HuH-7 (cell line): ENCODE data around the gene IRF1.
A peak's percentile ranks its signal among the peaks of the same experiment; 100 is the strongest.

ENCODE experiments used
- DNase-seq: peaks from one replicate; pipeline ENCODE4 v3.0.0; 2011; ENCODE audit warnings: low spot score

IRF1 gene

DNA sequence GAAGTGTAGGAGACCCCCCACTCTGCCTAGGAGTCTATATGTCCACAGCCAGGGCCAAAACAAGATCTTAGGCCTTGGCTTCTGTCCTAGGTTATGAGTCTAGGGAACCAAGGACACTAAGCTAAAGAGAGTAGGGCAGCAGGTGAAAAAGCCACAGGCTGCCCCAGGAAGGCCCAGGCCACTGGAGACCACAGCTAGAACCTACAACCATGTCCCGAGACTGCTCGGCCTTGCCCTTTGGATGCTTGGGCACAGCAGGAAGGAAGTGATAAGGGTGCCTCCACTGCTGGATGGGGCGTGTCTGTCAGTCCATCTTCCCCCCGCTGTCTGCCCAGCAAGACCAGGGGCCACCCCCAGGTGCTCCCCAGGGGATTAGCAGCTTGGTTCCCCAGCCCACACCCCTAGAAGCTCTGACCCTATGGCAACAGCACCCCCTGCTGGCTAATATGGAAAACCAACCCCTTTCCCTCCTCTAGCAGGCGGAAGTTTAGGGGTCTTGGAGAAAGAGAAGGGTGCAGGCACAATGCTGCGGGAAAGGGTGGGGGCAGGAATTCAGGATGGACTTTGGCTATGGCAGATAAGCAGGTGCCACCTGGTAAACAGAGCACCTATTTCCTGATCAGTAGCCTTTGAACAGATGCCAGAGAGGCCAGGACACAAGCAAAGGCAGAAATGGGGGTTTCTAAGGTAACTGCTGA, 10.5 kb upstream of the IRF1 start:
- peak; percentile 63 for DNase-seq

DNA sequence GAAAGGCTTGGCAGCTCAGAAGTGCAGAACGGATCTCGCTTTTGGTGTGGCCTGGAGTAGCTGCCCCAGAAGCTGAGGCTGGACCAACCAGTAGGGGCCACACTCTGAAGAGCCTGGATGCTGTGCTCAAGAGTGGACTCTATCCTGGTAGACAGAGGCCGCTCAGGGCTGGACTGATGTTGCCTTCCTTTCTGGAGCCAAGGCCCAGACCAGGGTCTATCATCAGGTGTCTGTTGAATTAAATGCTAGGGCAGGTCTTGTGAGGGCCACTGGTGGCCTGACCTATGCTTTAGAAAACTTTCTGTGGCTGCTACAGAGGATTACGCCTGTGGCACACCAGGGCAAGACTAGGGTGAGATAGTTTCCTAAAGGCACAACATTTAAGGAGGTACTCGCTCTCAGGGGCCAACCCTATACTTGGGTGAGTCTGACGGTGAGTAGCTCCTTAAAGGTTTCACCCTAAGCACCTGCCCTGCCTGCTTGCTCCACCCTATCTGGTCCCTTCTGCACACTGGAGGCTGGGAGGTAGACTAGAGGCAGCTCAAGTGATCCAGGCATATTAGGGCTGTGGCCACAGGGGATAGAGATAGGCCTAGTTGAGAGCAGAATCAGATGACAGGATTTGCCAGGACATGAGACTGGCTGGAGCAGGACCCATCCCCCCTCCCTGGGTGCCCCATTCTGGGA, 9.8 kb upstream of the IRF1 start:
- DNase-seq: no peak

DNA sequence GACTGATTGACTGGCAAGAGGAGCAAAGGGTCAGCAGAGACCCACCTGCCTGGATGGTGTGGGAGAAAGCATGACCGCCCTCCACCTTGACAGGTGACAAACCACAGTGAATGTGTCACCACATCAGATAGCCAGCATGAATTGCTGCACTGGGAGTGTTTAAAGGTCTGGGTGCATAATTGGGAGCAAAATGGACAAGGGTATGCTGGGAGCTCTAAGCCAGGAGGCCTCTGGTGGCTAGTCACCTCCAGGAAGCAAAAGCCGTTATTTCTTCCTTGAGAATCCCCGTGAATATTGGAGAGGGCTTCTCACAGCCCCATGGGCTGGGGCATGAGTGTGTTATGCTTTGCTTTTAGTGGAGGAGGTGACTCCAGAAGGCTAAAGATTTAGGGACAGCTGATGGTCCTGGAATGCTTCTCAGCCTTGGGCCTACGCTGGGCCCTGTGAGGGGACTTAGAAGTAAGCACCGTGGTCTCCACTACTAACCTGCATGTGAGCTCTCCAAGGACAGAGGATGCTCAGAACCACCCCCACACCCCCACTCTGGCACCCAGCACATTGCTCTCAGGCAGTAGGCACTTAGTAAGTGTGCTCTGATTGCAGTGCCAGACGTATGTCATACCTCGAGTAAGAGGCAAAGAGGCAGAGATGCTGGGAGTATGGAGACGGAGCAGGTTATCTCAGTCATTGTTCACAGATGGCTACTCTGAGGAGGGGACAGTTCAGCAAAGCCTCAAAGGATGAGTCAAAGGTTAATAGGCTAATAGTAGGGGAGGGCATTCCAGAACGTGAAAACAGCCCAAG, 9.1 kb upstream of the IRF1 start:
- no peak for DNase-seq

DNA sequence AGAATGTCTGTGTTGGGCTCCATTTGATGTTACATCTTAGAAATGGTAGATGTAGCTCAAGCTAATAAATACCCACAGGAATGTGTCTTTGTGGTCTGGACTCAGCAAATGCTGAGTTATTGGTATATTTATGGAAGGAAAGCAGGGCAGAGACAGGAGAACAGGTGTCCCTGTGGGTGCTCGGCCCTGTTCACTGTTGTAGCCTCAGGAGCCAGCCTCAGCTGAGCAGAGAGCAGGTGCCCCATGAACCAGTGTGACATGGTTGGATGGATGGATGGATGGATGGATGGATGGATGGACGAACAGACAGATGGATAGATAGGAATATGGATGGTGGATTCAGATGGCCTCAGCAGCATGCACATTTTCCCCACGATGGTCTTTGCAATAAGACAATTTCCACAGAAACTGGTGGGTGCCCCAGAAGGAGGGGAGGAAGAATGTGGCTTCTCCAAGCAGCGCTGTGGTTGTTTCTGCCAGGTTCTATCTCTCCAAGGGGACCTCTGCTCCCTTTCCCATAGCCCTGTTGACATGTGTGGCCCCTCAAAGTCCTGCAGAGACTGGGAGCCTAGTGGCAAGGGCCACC, 8.2 kb upstream of the IRF1 start:
- no peak for DNase-seq

DNA sequence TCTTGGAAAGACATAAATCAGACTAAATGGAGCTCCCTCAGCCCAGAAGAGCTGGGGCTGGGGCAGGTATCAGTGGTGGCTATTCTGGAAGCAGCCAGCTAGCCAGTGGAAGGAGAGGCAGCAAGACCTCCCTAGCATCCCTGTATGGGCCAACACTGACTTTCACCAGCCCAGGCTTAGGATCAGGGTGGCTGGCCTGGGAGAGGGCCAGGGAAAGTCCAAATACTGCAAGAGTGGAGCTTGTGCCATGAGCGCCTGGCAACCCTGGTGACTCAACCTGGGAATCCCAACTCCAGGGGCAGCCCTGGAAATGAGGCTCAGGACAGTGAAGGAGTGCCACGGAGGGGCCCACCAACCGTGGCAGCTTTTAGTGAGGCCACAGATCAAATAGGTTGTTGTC, 7.6 kb upstream of the IRF1 start:
- DNase-seq: no peak

DNA sequence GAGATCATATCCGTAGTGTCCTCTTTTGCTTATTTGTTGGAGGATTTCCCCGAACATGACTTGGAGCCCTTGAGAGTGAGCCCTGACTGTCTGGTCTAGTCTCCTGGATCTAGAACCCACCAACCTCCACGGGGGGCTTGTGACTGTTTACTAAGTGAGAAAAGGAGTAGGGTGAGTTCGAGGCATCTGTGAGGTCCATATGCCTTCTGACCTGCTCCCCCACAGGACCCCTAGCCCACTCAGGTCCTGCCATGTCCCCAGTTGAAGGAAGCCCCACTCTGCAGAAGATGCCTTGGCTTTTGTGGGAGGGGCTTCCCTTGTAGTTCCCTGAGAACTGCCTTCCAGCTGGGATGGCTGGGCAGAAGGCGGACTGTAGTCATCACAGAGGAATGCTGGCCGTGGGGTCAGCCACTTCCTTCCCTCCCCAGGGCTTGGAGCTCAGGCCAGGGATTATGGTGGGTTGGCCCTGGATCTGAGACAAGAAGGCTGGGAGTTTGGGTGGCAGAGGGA, 7.0 kb upstream of the IRF1 start:
- DNase-seq: no peak

DNA sequence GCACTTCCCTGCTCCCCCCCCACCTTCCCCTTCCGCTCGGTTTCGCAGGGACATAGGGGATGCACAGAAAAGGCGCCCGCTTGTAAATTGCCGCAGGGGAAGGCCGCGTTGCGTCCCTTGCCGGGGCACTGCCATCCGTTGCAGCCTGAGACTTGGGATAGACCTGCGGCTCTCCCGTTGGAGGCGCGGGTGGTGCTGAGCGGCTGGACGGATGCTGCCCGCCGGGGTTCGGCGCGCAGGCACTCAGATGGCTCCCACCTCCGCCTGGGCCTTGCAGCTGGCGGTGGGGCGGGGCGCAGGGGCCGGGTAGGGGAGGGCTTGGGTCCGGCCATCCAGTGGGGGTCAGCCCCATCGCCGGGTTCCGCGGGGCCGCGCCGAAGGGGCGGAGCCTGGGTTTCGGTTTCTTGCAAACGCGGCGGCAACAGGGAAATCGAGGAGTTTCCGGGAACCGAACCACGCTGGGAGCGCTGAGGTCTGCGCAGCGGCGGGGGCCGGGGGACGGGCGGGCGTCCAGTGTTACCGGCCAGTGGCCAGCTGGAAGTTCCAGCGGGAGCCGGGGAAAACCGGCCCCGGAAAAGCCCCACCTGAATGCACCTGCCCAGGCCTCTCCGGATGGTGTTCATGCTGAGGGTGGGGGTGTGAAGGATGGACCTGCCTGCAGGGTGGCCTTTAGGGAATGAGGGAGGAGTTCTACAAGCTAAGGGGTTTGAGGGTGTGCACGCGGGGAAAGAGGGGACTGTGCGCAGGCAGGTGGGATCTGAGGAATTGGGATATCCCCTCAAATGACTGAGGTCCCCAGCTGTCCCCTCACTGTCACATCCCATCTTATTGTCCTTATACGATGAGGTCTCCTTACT, 6.3 kb upstream of the IRF1 start:
- peak; percentile 78 for DNase-seq

DNA sequence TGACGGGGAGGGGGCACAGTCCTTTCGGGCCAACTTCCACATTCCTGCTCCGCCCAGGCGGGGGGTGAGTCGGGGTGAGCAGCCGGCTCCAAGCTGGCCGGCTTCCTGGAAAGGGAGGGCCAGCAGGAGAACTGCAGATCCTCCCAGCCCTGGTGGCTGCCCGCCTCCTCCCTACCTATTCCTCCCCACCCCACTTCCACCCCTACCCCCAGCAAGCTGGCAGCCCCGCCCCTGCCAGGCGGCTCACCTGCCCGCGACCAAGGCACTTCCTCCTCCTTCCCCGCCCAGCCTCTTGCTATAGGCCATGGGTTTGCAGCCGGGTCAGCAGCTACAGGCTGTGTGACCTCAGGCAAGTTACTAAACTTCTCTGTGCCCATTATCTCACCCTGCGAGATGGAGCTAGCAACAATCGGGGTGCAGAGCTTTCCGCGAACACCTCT, 5.6 kb upstream of the IRF1 start:
- peak; percentile 90 for DNase-seq

DNA sequence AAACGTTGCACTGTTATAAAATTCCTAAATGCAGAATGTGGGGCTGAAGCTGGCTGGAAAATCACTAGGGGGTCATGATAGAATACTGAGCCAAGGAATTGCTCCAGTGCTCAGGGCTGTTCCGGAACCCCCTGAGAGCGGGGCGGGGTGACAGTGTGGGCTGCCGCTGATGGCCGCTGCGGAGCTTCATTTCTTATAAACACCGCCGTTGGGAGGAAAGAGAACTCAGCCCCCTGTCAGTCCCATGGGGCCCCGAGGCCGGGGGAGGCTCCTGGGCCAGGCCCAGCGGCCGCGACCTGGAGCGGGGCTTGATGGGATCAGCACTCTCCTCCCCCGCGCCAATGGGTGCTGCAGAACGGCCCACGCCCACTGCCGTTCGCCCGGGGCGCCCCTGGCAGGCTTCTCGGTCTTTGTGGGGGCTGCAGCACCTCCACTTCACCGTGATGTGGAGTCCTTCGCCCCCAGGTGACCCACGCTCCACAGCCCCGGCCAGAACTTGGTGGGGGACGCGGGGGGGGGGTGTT, 5.2 kb upstream of the IRF1 start:
- DNase-seq: peak; percentile 88

DNA sequence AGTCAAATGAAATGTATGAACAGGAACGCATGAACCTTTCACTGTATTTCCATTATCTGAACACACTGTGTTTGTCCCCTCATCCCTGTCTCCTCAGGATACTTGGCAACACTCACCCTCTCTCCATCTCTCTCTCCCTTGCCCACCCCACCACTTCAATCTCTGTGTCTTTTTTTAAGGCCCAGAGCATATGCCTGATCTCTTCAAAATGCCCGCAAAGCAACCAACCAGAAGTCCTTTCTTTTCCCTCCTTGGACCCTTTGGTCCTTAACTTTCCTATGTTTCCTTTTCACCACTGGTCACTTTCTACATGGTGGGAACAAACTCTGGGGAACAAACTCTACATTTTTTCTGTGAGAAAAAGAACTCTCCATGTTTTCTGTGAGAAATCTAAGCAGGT, 3.2 kb upstream of the IRF1 start:
- no peak for DNase-seq

DNA sequence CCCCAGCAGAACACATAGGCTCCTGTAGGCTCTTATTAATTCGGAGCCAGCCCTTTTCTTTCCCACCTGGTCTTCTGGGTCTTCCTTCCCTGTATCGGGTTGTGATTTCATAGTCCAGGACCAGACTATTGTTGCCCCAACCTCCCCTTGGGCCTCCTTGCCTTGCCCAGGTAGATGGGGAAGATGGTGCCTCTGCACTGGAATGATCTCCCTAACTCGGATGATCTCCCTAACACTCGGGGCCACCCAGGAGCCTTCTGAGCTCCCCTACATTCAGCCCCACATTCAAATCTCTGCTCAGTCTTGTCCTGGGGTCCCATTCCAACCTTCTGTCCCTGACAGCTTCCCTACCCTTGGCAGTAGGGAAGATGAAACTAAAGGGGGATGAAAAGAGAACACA, 2.7 kb upstream of the IRF1 start:
- no peak for DNase-seq

DNA sequence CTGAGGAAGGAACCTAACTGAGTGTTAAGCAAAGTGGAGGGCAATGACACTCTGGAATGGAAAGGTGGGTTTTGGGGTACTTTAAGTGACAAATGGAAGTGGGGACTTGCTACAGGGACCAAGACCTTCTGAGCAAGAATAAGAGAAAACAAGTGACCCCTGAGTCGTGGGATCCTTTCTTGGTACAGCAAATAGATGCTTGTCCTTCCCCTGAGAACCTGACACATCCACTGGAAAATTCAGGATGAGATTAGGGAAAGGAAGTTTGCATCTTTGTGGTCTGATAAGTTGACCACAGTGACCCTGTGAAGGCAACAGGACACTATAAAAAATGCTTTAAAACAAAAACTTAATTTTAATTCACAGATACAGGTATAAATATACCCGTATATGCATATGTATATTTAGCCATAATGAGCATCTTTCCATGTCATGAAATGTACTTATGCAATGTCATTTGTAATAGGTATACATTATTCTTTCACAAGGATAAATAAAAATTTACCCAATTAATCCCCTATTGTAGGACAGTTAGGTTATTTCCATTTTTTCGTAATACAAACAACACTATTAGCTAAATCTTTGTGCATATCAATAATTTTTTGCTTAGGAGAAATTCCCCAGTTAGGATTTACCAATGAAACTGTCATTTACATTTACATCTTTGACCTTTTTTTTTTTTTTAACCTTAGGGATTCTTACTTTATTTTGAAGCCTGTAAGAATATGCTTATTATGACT, 2.0 kb upstream of the IRF1 start:
- no peak for DNase-seq

DNA sequence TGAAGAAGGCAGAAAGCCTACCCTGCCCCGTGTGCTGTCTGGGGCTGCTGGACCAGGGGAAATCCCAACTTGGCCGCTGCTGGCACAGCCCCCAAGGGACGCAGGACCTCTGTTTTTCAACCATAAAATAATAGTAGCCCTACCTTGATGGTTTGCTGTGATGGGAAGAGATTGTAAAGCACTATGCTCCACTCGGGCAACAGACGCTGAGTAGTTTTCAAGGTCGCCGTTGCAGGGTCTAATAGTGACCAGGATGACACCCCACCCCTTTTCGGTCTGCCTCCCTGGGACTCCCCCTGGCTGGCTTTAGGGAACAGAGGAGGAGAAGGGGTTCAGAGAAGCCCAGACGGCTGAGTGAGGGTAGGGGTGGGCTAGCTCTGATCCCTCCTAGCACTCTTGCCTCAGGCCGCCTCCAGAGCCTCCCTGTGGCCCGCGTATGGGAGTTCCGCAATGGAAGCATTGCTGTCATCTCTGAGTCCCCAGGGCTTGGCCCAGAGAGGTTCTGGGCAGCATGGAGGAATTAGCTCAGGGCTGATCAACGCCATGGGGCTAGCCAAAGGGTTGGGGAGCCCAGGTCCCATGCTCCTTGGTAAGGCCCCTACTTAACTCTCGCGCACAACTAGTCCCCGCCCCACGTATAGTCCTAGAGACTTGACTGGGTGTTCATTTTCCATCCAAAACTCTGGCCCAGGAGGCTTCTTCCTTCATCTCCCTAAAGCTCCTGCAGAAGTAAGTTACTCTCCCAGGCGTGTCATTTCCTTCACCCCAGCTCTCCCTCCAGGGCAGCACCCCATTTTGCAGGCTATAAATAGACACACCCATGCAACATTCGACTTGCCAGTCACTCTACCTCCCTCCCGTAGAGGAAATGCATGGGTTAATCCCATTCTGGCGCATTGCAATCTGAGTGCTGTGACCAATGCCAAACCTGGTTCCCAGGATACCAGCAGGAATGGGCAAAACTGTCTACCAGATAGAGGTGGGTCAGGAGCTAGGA, 1.1 kb upstream of the IRF1 start:
- peak; percentile 37 for DNase-seq

DNA sequence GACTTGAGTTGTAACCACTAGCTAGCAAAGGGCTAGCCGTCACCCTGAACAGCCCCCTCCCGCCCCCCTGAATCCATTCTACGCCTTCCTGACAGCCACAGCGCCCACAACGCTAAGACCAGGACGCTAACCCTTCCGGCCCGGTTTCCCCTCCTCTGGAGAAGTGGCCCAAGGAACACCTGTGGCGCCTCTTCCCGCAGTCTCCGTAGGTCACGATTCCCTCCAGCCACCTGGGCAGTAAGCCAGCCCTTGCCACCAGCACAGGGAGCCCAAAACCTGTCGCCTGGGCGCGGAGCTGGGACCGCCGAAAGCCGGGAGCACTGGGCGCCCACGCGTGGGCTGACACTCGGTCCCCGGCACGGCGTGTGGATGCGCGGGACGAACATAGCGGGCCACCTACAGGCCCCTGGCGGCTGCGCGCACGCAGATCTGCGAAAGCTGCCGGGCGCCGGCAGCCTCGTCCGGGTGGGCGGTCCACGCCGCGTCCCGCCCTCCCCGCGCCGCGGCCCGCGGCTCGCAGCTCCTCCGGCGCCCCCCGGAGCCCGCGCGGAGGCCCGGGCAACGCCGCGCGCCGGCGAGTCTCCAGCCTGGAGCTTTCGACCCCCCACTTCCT, 596 bp downstream of the IRF1 start:
- peak; percentile 15 for DNase-seq

DNA sequence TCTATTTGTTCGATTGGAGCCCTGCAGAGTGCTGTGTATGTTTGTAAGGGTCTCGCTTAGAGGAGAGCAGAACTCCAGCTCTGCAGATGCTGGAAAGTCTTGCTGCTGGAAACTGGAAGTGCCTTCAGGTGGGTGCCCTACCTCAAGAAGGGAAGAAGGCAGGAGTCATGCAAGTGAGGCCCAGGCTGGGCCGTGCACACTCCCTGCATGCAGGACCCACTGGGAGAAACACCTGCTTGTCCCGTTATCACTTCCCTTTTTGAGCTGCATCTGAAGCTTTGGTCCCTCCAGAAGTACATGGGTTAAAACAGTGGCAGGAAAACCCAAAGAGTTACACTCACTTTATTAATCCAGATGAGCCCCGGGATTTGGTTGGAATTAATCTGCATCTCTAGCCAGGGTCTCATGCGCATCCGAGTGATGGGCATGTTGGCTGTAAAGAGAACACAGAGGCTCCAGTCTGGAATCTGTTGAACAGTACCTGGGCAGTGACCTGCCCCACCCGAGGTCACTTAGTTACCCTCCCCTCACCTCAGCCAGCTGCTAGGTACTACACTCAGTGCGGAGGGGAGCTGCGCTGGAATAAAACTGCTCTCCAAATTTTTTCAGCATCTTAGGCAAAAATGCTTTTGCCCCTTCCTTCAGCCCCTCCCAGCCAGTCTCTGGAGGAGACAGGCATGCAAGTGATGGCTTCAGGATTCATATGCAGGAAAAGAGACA, 1.4 kb downstream of the IRF1 start:
- peak; percentile 3 for DNase-seq

DNA sequence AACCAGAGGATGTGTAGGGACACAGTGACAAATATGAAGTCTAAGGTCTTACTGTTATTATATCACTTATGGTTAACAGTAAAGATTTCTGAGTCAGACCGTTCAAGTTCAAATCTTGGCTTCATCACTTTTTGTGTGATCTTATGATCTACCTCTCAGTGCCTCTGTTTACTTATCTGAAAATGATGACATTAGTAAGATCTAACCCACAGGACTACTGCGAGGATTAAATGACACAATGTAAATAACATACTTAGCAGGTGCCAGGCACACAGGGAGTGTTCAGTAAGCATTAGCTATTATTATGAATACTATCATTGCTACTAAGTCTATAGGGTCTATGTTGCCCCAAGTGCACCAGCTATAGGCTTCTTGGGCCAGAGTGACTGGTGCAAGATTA, 2.0 kb downstream of the IRF1 start:
- no peak for DNase-seq

DNA sequence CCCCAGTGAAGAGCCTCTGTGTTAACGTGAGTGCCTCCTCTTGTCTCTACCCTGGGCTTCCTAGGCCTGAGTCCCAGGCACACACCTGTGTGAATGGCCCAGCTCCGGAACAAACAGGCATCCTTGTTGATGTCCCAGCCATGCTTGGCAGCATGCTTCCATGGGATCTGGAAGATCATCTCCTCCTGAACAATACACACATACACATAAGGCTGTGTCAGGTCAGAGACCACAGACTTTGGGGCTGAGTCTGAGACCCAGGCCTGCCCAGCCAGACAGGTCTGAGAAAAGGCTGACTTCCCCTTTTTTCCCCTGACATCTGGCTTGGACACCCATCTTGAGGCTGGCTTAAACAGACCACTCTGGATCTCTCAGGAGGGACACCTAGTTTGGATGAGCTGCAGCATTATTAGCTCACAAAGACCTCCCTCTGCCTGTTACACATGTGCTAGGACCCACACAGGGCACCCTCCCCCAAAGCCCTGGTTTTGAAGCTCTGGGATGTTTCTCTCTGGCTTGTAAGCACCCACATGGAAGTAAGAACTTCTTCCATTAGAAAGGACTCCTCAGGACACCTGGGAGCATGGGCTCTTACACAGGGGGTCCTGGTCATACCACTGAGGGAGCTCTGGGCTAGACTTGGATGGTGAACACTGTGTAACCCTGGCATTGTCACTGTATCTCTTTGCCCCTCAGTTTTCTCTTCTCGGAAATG, 2.6 kb downstream of the IRF1 start:
- DNase-seq: no peak

DNA sequence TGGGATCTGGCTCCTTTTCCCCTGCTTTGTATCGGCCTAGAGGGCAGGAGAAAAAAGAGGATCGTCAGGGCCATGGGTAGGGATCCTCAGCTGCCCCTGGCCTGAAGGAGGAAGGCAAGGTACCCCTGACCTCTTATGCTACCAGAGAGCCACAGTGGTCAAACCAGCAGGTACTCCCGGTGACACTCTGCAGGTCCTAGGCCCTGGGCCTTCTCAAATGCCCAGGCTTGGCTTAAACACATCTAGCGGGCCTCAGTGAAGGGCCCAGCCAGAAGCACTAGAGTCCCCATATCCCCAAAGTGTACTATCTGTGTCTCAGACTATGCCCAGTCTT, 3.5 kb downstream of the IRF1 start:
- no peak for DNase-seq
